ENCODE data around the gene MS4A18. TPM values are rescaled to one million over a fixed set of nuclear protein-coding genes. Genes with fewer than 3 reads are reported as not detected.

The MS4A18 gene
- total and polyA plus RNA-seq, 2 donors (not counting 3 experiments of a cell fraction or from before 2014, with no cell fraction given), result not detected

- CTCF ChIA-PET, result no interaction called here
- no peak for FAIRE-seq
- Histone ChIP-seq H2AFZ (ENCODE audit: low read depth, low read length) (no peak overlapping the region), H3K4me3 (replicated peaks in 1 of 3; ENCODE audit: insufficient read depth in 1 of 3, low read depth in 1 of 3, low read length in 3 of 3) (no peak overlapping the region), H3K9ac (replicated peaks; ENCODE audit: extremely low read depth, insufficient read depth, low read length) (no peak overlapping the region), H3K27me3 (ENCODE audit: control insufficient read depth in 2 of 2, insufficient read depth in 2 of 2, low read length in 2 of 2) (peaks cover 4% of the 10 kb centered on the region in 2 experiments), H3K9me3 (replicated peaks; ENCODE audit: control insufficient read depth, insufficient read depth, low read length) (no peaks in the 10 kb centered on the region), H4K20me1 (replicated peaks; ENCODE audit: control insufficient read depth, extremely low read depth, insufficient read depth, low read length) (no peaks in the 10 kb centered on the region), H3K4me1 (ENCODE audit: control insufficient read depth, extremely low read depth, insufficient read depth, low read length) (no peaks in the 10 kb centered on the region), H3K27ac (ENCODE audit: insufficient read depth, low read depth, low read length) (no peak overlapping the region), H3K79me2 (ENCODE audit: control insufficient read depth, insufficient read depth, low read length) (no peaks in the 10 kb centered on the region), H3K36me3 (ENCODE audit: control insufficient read depth in 2 of 2, extremely low read depth in 1 of 2, insufficient read depth in 2 of 2, low read length in 2 of 2) (no peaks in the 10 kb centered on the region), H3K9me1 (replicated peaks; ENCODE audit: control insufficient read depth, extremely low read depth, insufficient read depth, low read length) (no peaks in the 10 kb centered on the region), H3K4me2 (ENCODE audit: insufficient read depth, low read length) (no peak overlapping the region)
- TF ChIP-seq GATA2 (IDR thresholded peaks at IDR 0.05; ENCODE audit: insufficient read depth, insufficient read length, low read depth, low read length), result no peak
- TF ChIP-seq MYC (IDR thresholded peaks at IDR 0.05; ENCODE audit: low read depth, low read length), result no peak
- no peak for TF ChIP-seq MAX (IDR thresholded peaks at IDR 0.05; ENCODE audit: insufficient read depth, insufficient read length)
- no peak for TF ChIP-seq CTCF (IDR thresholded peaks at IDR 0.05; ENCODE audit: extremely low read depth in 1 of 2, insufficient read depth in 1 of 2, low read depth in 1 of 2, low read length in 2 of 2)
- no peak for TF ChIP-seq POLR2A (IDR thresholded peaks at IDR 0.05; ENCODE audit: low read depth, low read length)
- TF ChIP-seq JUN (IDR thresholded peaks at IDR 0.05; ENCODE audit: borderline replicate concordance, insufficient read depth, insufficient read length, low read depth), result no peak
- TF ChIP-seq FOS (IDR thresholded peaks at IDR 0.05; ENCODE audit: borderline replicate concordance, insufficient read depth, low read length), result no peak
- TF ChIP-seq EZH2 (IDR thresholded peaks at IDR 0.05; ENCODE audit: borderline replicate concordance, low read depth, low read length, severe bottlenecking), result no peak
- no peak for TF ChIP-seq POLR2AphosphoS5 (IDR thresholded peaks at IDR 0.05; ENCODE audit: insufficient read depth, low read depth, low read length)
- dilution Hi-C loops (cut with MboI; ENCODE audit: extremely low pct_ligation_motif_present, low sequenced_read_pairs) (no loop called here), intact Hi-C loops (cut with micrococcal nuclease) (no loop called here)
- DNase-seq (ENCODE audit: low read depth, low spot score), result no peak
- POLR2A ChIA-PET, result no interaction called here
- BruUV-seq (replicated peaks), result no TSS peak
Observed at GRCh38 chr11:60734279-60734678, 9.8 kb downstream of the MS4A18 start.

All from endothelial cell of umbilical vein (primary cell).